ACHN (cell line): ENCODE results near the gene EP400.

ENCODE experiments used
- DNase-seq: peaks from one replicate; pipeline ENCODE4 v3.0.0-alpha.2; 2015
- in situ Hi-C: cut with HindIII; loops from 2 replicates; pipeline ENCODE4 v1.10.0; 2017; ENCODE audit warnings: low sequenced_read_pairs, low pct_ligation_motif_present, low pct_unique_long_range_greater_than_20kb

EP400 gene

GRCh38 chr12:132023658-132024057 lies 73.9 kb downstream of the EP400 start:
- no peak for DNase-seq
- in situ Hi-C loops: no loop called here

- no peak for DNase-seq
- in situ Hi-C loops: no loop called here
Measured at GRCh38 chr12:132024758-132025157, 75.0 kb downstream of the EP400 start.

- in situ Hi-C loops: no loop called here
Measured at GRCh38 chr12:132025526-132025925, 75.8 kb downstream of the EP400 start.

GRCh38 chr12:132026061-132026795 lies 76.5 kb downstream of the EP400 start:
- in situ Hi-C loops: no loop called here
- no peak for DNase-seq

More at GRCh38 chr12:132025526-132025925, 75.8 kb downstream of the EP400 start:
- DNase-seq: no peak

- in situ Hi-C loops: no loop called here
- no peak for DNase-seq
Measured at GRCh38 chr12:132026796-132027500, 77.2 kb downstream of the EP400 start.

- no peak for DNase-seq
- in situ Hi-C loops: no loop called here
Measured at GRCh38 chr12:132027636-132028035, 77.9 kb downstream of the EP400 start.

- in situ Hi-C loops: no loop called here
- no peak for DNase-seq
Measured at GRCh38 chr12:132028111-132028510, 78.4 kb downstream of the EP400 start.

GRCh38 chr12:132029503-132030300 lies 80.0 kb downstream of the EP400 start:
- DNase-seq: no peak
- in situ Hi-C loops: no loop called here

- in situ Hi-C loops: no loop called here
- no peak for DNase-seq
Measured at GRCh38 chr12:132030367-132031038, 80.8 kb downstream of the EP400 start.

- no peak for DNase-seq
- in situ Hi-C loops: no loop called here
Measured at GRCh38 chr12:132033627-132034026, 83.9 kb downstream of the EP400 start.

- DNase-seq: no peak
- in situ Hi-C loops: no loop called here
Measured at GRCh38 chr12:132036063-132036683, 86.4 kb downstream of the EP400 start.

- in situ Hi-C loops: no loop called here
- no peak for DNase-seq
Measured at GRCh38 chr12:132040906-132041606, 91.3 kb downstream of the EP400 start.

GRCh38 chr12:132043216-132043615 lies 93.5 kb downstream of the EP400 start:
- no peak for DNase-seq
- in situ Hi-C loops: no loop called here

- DNase-seq: no peak
- in situ Hi-C loops: no loop called here
Measured at GRCh38 chr12:132043770-132044467, 94.2 kb downstream of the EP400 start.

GRCh38 chr12:132044661-132045412 lies 95.1 kb downstream of the EP400 start:
- in situ Hi-C loops: no loop called here
- DNase-seq: no peak

- in situ Hi-C loops: no loop called here
- no peak for DNase-seq
Measured at GRCh38 chr12:132045751-132046150, 96.0 kb downstream of the EP400 start.

- in situ Hi-C loops: no loop called here
- DNase-seq: no peak
Measured at GRCh38 chr12:132046561-132046960, 96.8 kb downstream of the EP400 start.
